Measurements from ENCODE around the gene ASB13.
"Not testable (repeated sequence)": the region's sequence is repeated elsewhere in the genome, so short reads cannot be mapped to it uniquely, and the experiment has no call there.

Gene ASB13

DNA sequence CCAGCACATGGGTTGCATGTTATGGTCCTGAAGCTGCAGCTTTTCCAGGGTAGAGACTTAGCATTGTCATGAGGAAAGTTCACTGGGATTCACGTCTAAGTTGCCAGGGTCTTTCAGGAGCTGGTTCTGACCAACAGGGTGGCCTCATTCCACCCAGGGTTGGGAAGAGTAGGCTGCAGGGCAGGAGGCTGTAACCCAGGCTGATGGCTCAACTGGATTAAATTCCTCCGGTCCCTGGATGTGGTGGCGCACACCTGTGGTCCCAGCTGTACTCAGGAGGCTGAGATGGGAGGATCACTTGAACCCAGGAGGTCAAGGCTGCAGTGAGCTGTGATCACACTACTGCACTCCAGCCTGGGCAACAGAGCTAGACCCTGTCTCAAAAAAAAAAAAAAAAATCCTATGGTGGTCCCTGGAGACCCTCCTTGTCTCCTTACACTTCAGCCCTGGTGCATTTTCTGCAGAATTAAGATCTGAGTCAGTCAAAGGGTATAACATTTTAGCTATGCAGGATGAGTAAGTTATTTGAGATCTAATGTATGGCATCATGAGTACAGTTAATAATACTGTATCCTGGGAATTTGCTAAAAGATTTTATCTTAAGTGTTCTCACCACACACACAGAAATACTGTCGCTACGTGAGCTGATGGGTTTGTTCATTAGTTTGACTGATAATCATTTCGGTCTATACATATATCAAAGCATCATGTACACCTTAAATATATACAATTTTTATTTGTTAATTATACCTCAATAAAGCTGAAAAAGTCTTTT lies 44.0 kb downstream of the ASB13 start:
- DNase-seq = no peak

- not testable (repeated sequence) for DNase-seq
These were observed 45.0 kb downstream of the ASB13 start for GRCh38 chr10:5621371-5621770.

GRCh38 chr10:5620966-5621365 lies 45.4 kb downstream of the ASB13 start:
- DNase-seq = no peak

DNA sequence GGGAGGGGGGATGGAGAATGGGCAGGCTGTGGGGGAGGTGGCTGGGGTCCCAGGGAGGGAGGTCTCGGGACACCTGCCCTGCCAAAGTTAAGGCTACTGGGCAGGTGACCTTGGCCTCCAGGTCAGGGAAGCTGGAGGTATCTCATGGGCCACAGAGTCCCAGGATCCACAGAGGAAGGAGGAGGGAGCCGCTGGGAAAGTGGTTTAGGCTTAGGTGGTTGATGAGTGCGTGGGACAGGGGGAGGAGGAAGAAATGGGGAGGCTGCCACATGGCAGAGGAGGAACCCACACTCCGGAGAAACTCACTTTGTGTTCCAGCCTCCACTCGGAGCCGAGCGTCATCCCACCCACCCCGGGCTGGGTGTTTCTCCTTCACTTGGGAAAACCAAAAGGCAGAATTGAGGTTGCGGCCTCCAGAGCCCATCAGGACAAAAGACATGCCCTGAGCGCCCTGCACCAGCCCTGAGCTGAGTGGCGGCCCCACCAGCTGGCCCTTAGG lies 46.1 kb downstream of the ASB13 start:
- DNase-seq = no peak

DNA sequence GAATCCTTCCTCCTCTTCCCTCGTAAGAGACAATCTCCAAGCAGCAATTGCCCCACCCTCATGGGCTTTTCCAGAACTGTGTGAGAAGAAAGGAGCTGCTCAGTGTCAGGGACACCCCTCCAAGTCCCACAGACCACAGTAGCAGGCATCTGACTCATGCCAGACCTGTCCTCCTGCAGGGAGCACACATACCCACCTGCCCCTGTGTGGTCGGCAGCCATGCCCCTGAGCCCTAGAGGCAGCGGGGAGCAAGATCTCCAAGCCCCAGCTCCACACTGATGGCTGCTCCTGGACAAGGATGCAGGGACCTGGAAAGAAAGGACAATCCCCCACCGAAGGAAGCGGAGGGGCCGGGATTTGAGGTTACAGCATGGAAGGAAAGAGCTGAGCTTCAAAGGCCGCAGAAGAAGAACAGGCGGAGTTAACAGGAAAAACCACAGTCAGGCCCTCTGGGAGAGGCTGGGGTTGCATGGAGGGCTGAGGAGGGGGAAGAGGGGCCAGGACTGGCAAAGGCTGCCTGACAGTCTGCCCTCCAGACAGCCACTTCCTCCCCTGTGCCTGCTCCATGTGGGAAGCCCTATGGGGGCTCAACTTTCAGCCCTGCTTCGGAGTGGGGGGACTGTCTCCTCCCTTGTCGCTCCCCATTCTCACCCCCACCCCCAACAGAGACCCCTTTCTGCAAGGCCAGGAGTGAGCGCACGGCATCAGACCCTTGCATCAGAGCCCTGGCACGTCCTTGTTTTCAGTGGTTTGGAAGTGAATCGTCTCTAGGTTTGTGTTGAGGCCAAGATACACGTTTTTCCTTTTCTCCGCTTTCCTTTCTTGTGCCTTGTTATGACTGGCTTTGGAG lies 46.8 kb downstream of the ASB13 start:
- DNase-seq = peak; percentile 85

DNA sequence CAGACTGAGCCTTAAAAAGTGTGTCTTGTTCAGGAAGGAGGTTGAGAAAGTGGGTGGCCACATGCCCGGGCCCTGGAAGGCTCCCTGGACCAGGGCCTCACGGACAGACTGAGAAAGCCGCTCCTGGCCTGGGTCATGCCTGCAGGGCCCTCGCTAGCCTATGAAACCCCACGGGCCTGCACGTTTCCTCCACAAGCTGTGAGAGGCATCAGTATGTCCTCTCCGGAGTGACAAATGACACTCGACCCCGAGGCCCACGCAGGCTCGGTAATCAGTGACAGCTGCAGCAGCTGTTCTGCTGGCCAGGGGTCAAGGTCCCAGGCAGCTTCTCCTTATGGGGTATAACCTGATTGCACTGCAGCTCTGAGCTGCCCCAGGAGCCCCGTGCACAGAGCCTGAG lies 47.6 kb downstream of the ASB13 start:
- DNase-seq = peak; percentile 57

DNA sequence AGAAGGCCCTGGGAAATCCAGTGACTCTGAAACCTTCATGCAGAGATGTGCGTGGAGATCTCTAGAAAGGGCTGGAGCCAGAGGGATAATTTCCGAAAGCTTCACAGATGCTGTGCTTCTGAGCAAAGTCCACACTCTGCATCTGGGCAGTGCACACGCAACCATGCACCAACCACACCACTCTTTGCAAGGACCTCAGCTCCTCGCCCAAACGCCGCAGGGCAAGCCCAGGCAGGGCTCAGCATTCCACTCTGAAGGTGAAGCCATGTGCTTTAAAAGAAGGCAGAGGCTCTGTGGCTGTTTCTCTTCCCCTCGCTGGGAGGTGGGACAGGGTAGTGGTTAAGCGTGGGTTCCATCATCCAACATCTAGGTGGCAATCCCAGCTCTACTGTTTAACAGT lies 48.4 kb downstream of the ASB13 start:
- peak; percentile 52 for DNase-seq

DNA sequence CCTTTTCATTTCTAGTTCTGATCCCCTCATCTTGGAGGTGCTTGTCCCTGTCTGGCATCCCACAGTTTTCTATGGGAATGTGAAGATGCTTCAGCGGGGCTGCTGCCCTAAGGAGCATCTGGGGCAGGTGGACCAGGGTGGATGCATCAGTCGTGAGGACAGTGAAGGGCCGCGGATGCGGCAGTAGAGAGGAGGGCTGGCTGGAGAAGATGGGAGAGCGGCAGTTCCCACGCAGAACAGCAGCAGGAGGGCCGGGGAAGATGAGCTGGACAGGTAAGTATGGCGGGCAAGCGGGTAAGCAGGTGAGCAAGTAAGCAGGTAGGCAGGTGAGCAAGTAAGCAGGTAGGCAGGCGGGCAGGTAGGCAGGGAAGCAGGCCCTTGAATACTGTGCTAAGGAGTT lies 48.9 kb downstream of the ASB13 start:
- peak; percentile 44 for DNase-seq

GRCh38 chr10:5616836-5617235 lies 49.6 kb downstream of the ASB13 start:
- DNase-seq = peak; percentile 41

GRCh38 chr10:5616046-5616445 lies 50.3 kb downstream of the ASB13 start:
- peak; percentile 32 for DNase-seq

DNA sequence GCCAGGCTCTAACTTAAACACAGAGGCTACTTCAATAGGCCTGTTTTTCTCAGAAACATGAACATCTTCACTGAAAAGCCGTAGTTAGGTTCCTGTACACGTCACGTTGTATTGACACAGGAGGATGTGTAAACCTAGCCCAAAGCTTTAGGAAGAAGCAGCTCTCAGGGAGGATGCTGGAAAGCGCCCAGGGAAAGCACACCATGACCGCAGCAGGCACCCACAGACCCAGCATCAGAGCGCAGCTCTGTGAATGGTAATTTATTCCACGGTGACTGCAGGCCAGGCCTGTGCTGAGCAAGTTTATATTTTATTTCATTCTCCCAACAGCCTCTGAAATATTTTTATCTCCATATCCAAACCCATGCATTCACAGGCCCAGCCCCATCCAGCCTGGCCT lies 51.1 kb downstream of the ASB13 start:
- DNase-seq = no peak

DNA sequence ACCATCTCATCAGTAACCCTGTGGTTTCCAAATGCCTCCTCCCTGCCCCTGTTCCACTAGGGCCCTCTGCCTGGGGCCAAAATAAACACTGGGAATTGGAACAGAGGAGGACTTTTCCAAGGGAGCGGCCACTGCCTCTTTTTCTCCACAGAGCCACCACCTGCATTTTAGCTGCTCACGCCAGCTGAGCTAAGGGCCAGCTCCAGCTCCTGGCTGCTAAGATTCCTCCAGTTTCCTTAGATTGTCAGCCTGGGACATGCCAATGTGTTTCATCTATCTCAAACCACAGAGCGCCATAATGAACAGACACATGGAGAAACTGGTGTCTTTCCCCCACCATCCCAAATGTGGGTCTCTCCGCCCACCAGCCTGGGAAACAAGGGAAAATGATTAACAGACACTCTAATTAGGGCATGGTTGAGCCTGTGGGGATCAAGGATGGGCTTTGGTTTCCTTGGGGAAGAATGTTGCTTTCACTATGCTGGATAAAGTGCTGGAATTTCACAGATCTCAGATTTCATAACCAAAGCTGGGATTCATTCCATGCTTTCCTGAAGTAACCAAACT lies 52.2 kb downstream of the ASB13 start:
- peak; percentile 60 for DNase-seq

GRCh38 chr10:5613481-5614154 lies 52.8 kb downstream of the ASB13 start:
- DNase-seq = peak; percentile 37

DNA sequence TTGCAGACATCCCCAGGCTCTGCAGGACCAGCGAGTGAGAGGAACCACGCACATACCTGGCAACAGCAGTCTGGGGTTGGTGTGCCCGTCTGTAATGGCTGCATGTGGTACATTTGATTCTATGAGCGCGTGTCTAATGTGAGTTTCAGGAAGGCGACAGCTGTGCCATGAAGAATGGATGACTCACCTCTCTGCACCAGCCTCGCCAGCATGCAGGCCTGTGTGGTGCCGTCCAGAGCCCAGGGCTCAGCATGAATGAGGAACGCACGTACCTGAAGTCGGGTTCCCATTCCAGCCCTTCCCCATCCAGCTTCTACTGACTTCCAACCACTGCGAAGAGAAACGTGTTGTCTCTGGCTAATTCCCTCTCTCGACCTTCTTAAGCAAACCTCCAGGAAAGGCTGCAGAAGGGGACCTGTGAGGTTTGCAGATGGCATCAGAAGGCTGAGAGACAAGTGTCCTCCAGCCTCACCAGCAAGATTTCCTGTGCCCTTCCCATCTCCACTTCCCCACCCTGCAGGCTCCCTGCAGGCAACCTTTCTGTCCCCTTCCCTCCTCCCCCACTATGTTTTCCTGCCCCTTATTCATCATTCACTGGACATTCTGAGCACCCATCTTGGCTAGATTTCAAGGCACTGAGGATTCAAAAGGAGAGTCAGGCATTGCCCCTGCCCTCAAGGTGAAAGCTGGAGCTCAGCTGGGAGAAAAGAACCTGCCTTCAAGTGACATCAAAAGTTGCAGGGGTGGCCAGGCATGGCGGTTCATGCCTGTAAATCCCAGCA lies 54.3 kb downstream of the ASB13 start:
- peak; percentile 35 for DNase-seq

- DNase-seq = no peak
These were observed 56.3 kb downstream of the ASB13 start for GRCh38 chr10:5609952-5610616.

DNA sequence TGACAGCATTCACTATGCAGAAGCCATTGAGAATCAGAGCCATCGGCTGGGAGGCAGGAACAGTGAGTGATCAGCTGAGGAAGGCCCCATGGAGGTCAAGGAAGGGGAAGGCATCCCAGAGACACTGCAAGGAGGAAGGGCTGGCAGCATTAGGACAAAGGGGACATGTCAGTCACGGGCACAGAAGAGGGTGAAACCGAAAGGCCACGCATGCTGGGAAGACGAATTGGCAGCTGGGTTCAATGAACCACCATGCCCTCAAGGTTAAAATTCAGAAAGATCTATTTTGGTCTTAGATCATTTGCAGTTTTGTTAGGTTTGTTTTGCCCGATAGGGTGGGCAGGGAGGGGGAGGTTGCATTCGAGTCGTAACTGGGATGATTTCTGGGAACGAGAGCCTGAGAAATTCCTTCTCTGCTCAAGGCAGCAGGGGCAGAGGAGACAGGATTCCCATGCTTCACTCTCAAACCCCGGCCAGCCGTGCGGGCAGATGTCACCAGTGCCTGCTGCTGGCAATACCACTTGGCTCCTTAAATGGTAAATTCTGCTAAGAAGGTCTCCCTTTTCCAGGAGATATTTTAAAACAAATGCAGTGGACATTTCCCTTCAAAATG lies 57.7 kb downstream of the ASB13 start:
- peak; percentile 45 for DNase-seq

DNA sequence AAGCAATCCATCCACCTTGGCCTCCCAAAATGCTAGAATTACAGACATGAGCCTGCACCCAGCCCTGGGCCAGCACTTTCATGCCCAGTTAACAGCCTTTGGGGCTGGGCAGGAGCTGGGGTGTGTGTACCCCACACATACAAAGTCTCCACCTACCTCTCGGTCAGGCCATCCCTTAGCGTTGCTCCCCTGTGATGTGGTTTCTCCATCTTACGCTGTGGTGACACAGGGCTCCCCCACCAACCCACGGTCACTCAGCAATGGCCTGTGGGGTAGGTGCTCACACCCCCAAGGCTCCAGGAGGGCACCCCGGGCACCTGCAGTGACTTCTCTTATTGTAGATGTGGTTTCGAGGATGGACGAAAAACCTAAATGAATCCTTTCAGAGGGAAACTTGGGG lies 58.8 kb downstream of the ASB13 start:
- DNase-seq = no peak

DNA sequence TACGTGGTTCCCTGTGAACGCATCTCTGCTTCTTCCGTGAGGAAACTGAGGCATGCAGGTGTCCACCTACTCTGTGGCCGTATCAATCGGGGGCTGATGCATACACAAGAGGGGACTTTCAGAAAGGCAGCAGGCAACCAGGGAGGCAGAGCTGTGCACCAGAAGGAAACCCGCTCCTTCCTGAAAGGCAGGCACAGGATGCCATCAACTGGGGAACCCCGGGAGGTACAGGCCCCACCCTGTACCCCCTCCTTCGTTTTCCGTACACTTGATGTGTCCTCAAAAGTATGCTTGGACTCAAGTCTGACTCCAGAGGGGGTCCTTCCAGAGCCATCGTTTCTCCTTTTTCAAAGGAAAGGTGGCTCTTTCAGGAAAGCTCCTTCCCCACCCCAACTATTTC lies 59.5 kb downstream of the ASB13 start:
- DNase-seq = no peak

DNA sequence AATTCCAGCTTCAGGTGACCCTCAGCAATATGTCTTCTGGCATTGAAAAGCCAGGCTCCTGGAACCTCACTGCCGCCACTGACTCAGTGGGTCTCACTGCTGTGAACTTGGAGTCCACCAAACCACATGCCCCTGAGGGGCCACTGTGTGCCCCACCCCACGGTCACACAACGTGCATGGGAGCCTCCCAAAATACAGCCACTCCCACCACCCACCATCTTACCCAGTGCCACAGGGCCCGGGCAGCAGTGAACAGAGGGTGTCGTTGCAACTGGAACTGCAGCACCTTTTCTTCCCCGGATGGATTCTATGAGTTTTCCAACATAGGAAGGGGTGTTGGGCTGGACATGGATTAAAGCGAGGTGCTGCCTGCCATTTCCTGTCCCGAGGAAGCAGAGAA lies 60.1 kb downstream of the ASB13 start:
- DNase-seq = no peak

- DNase-seq = no peak
These were observed 61.4 kb downstream of the ASB13 start for GRCh38 chr10:5604961-5605360.

- peak; percentile 45 for DNase-seq
These were observed 62.0 kb downstream of the ASB13 start for GRCh38 chr10:5604236-5604925.
